AG04449 (cell line): ENCODE data around the gene OXER1.

Source experiments
- CTCF ChIA-PET: fragments of 350-600 bp; formaldehyde crosslinking; extraction: SDS; loops from one replicate; lab custom pipeline; 2021; ENCODE audit warnings: antibody characterized with exemption; lab: Yijun Ruan, JAX
- POLR2A ChIA-PET: fragments of 400-600, 350-600 bp; formaldehyde crosslinking; extraction: SDS; loops from one replicate; lab custom pipeline; 2020; ENCODE audit warnings: antibody characterized with exemption, inconsistent platforms; lab: Yijun Ruan, JAX
- DNase-seq: peaks from one replicate; pipeline ENCODE4 v3.0.0-alpha.2; 2010; ENCODE audit warnings: low read depth, low spot score
- H3K4me3 ChIP-seq: 2 replicates; pipeline ENCODE4 v1.5.1; 2011; ENCODE audit warnings: low read depth, mild to moderate bottlenecking, control low read depth, low read length
- CTCF ChIP-seq: IDR thresholded peaks from one replicate; pipeline ENCODE4 v1.5.1; 2011; ENCODE audit warnings: mild to moderate bottlenecking, moderate library complexity, low read length, control low read depth, inconsistent platforms; ENCODE audit not compliant: insufficient read depth; ENCODE audit errors: missing control alignments

OXER1 gene

GRCh38 chr2:42764096-42764495, at the start of gene OXER1:
Gene OXER1, minus strand, starts transcription at chr2:42764135. Its CDS starts 73 bp downstream, at chr2:42764062.
- DNase-seq: no peak

GRCh38 chr2:42812899-42813479, 49.1 kb upstream of the OXER1 start:
- POLR2A ChIA-PET: interaction anchor here (0.7 kb wide), 1 partner anchor 11 kb away, joined by 3 read pairs; no protein-coding TSS in a partner anchor
- DNase-seq: no peak
- peak; percentile 25 for TF ChIP-seq CTCF
- no peak overlapping the region for H3K4me3 ChIP-seq
- CTCF ChIA-PET: interaction anchor here (0.6 to 7.6 kb wide), 13 partner anchors 10 to 797 kb away, joined by 3 to 75 read pairs (median 4); no protein-coding TSS in a partner anchor

More at GRCh38 chr2:42764096-42764495, at the start of gene OXER1:
- ChIA-PET CTCF (no interaction called here), POLR2A (no interaction called here)
- H3K4me3 ChIP-seq: no peak within 1 kb of the TSS
- TF ChIP-seq CTCF: no peak

- no peak for TF ChIP-seq CTCF
- DNase-seq: no peak
- ChIA-PET CTCF (interaction anchor here (0.6 to 7.6 kb wide), 15 partner anchors 11 to 772 kb away, joined by 3 to 75 read pairs (median 3); no protein-coding TSS in a partner anchor), POLR2A (interaction anchor here (0.6 to 1.6 kb wide), 8 partner anchors 10 to 787 kb away, joined by 3 to 8 read pairs (median 4); partner anchors contain the start of genes THADA and ZFP36L2)
- H3K4me3 ChIP-seq: peak overlapping the region; percentile 70
Observed at GRCh38 chr2:42810971-42811811, 47.3 kb upstream of the OXER1 start.

GRCh38 chr2:42810121-42810970, 46.4 kb upstream of the OXER1 start:
- no peak for TF ChIP-seq CTCF
- DNase-seq: peak; percentile 91
- peak overlapping the region; percentile 70 for H3K4me3 ChIP-seq
- ChIA-PET CTCF (interaction anchor here (0.6 to 7.6 kb wide), 14 partner anchors 10 to 773 kb away, joined by 3 to 75 read pairs (median 4); no protein-coding TSS in a partner anchor), POLR2A (interaction anchor here (0.6 to 1.6 kb wide), 9 partner anchors 9 to 787 kb away, joined by 3 to 8 read pairs (median 5); partner anchors contain the start of genes THADA and ZFP36L2)

- peak; percentile 44 for TF ChIP-seq CTCF
- ChIA-PET CTCF (interaction anchor here (0.6 to 7.6 kb wide), 8 partner anchors 9 to 769 kb away, joined by 3 to 75 read pairs (median 6); no protein-coding TSS in a partner anchor), POLR2A (interaction anchor here (1.2 to 1.6 kb wide), 3 partner anchors 9 to 786 kb away, joined by 5 to 8 read pairs (median 6); partner anchors contain the start of gene THADA)
- H3K4me3 ChIP-seq: peak overlapping the region; percentile 70
- no peak for DNase-seq
Observed at GRCh38 chr2:42809819-42810120, 45.8 kb upstream of the OXER1 start.
